HG02588 (cell line): ENCODE results near the gene LRRC75B.
"Not testable (repeated sequence)": the region's sequence is repeated elsewhere in the genome, so short reads cannot be mapped to it uniquely, and the experiment has no call there.

Source experiments
- ATAC-seq: cut with Tn5 transposase; IDR thresholded peaks from one replicate; pipeline ENCODE4 v1.9.1; 2021; ENCODE audit warnings: mild to moderate bottlenecking, moderate library complexity; ENCODE audit not compliant: unreplicated experiment

Gene LRRC75B, protein sequence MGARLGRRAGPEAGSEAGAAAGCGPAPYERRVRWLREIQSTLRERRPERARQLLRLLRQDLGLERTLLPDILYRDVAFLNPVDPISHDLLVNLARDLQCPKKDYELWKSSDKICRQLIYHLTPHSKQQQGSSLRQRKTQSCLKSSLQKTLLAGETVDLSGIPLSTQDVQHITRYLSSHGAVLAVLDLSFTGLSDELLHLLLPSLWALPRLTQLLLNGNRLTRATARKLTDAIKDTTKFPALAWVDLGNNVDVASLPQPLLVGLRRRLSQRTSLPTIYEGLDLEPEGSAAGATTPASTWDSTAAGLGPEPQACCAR

DNA sequence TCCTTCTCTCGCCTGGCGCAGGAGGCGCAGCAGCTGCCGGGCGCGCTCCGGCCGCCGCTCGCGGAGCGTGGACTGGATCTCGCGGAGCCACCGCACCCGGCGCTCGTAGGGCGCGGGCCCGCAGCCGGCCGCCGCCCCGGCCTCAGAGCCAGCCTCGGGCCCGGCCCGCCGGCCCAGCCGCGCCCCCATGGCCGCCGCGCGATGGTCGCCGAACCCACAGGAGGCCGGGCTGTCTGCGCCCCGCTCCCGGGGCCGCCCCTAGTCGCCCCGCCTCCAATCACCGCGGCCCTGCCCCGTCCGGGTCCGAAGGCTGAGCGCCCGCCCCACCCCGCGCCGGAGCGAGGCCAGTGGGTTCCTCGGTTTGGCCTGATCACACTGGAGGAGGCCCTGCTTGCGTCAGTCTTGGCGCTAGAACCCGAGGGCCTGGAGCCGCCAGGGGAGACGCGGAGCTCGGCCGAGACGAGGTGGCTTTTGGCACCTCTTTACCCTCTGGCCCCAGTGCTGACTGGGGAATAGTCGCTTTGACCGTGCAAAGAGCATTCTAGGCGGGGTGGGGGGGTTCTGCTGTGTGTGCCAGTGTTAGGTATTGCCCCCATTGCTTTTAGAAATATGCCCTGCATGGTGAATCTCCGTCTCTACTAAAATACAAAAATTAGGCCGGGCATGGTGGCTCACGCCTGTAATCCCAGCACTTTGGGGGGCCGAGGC lies at the start of gene LRRC75B:
Gene LRRC75B, minus strand, starts transcription at position 223 of the 708 bp plus-strand sequence. Its CDS starts 34 bp downstream, at position 189.
- peak; percentile 71 for ATAC-seq

GRCh38 chr22:24642307-24642706 lies 49.4 kb upstream of the LRRC75B start:
- not testable (repeated sequence) for ATAC-seq

- ATAC-seq, result not testable (repeated sequence)
Measured at GRCh38 chr22:24636513-24636912, 43.6 kb upstream of the LRRC75B start.

DNA sequence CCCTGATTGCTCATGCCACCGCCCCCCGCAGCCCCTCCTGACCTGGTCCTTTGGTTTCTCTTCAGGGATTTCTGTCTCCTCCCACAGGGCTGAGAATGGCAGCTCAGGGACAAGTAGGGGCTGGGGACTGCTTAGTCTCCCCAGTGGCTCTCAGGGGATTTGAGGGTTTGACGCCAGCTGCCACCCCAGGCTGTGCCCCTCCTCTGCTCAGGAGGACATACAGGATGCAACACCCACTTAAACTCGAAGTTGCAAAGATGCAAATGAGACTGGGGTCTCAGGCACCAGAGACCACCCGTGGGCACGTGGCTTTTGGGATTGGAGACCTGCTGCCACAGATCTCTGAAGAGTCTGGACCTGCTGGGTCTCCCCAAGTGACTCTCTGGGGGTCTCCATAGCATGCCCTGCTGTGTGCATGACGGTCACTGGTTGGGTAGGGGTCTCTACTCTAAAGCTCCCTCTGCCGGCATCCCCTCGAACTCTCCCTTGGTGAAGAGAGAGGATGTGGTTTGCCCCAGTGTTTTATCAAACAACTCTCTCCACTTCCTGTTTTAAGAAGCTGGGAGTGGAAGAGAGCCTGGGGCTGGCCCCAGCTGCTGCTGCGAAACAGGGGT lies 42.0 kb upstream of the LRRC75B start:
- not testable (repeated sequence) for ATAC-seq

GRCh38 chr22:24633231-24634023 lies 40.6 kb upstream of the LRRC75B start:
- ATAC-seq, result not testable (repeated sequence)

GRCh38 chr22:24632642-24633041 lies 39.8 kb upstream of the LRRC75B start:
- ATAC-seq, result not testable (repeated sequence)

GRCh38 chr22:24631430-24632122 lies 38.7 kb upstream of the LRRC75B start:
- not testable (repeated sequence) for ATAC-seq

GRCh38 chr22:24630812-24631427 lies 38.0 kb upstream of the LRRC75B start:
- ATAC-seq, result not testable (repeated sequence)

DNA sequence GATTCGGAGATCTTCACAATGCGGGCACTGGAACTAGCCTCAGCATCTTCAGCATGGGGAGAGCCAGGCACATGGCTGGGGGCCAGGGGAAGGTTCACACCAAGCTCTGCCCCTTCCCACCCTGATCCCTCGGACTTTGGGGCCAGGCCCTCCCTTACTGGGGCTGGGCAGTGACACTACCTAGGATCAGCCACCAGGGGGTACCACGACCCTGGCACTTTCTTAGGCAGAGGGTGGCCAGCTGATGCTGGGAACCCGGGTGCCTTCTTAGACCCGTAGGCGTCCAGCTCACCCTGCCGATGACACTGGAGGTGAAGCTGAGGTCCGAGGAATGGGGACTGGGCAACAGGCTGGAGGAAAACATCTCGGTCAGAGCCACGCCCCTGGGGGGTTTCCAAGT lies 36.2 kb upstream of the LRRC75B start:
- ATAC-seq, result not testable (repeated sequence)

GRCh38 chr22:24627911-24628310 lies 35.0 kb upstream of the LRRC75B start:
- not testable (repeated sequence) for ATAC-seq

DNA sequence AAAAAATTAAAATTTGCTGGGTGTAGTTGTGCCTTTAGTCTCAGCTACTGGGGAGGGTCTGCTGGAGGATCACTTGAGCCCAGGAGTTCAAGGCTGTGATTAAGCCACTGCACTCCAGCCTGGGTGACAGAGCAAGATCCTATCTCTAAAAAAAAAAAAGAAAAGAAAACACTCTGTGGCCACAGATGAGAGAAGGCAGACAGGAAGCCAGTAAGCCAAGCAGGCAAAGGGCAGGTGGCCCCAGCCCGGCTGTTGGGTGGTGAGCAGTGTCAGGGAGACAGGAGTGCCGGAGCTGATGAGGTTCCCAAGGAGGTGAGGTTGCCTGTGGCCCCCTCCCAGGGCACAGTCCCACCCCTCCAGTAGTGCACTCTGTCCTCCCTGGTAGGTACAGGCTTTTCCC lies 29.7 kb upstream of the LRRC75B start:
- ATAC-seq, result not testable (repeated sequence)

GRCh38 chr22:24621244-24621643 lies 28.4 kb upstream of the LRRC75B start:
- ATAC-seq, result not testable (repeated sequence)

DNA sequence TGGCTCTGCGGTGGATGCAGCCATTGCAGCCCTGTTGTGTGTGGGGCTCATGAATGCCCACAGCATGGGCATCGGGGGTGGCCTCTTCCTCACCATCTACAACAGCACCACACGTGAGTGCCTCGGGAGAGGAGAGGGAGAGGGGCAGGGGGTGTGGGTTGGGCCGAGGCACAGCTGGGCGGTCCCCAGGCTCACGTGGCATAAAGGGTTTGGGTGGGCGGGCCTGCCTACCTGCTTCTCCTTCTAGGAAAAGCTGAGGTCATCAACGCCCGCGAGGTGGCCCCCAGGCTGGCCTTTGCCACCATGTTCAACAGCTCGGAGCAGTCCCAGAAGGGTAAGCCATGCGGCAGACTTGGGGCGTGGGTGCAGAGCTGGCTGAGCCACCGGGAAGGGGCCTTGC lies 21.9 kb upstream of the LRRC75B start:
- not testable (repeated sequence) for ATAC-seq

DNA sequence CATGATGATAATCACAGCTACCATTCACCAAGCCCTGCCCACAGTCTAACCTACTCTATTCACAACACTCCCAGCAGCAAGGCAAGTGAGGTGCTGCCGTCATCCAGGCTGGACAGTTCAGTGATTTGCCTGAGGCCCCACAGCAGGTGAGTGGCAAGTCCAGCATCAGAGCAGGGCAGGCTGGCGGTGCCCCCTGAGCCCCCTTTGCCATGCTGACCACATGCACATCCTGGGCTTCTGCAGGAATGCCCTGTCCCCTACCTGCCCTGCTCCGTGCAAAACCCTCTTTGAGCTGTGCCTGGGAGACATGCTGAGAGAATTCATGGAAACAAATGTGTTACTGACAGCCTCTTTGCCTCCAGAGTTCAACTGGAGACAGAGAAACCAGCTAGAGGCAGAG lies 17.0 kb upstream of the LRRC75B start:
- ATAC-seq, result not testable (repeated sequence)

DNA sequence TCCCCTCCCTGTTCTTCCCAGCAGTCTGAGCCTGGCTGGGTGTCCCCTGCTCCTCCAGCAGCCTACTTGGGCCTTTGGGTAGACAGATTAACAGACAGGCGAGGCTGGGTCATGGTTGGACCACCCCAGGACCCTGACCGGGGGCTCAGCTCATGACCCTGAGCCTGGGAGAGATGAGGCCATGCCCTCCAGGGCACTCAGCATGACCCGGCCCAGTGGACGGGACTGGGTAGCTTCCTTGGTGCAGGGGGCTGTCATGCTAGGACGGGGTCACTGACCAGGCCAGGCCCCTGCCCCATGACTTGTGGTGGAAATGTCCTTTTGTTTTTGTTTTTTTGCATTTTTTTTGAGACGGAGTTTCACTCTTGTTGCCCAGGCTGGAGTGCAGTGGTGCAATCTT lies 15.5 kb upstream of the LRRC75B start:
- not testable (repeated sequence) for ATAC-seq

GRCh38 chr22:24607429-24607983 lies 14.6 kb upstream of the LRRC75B start:
- peak; percentile 41 for ATAC-seq

DNA sequence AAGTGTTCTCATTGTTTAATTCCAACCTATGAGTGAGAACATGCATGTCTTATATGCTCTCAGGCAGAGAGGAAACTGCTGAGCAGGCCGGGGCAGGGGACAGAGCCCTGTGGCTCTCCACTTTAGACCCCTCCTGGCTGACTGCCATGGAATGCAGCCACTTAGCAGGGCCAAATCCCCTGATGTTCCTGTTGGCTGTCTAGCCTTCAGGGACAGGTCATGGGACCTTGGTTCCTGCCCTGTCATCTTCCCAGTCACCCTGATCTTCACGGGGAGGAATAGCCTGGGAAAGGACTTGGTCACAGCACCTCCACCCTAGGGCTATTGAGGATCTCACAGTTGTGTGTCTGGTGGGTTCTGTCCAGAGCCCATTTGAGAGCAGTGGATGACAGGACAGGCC lies 13.5 kb upstream of the LRRC75B start:
- ATAC-seq, result not testable (repeated sequence)

GRCh38 chr22:24603770-24604629 lies 11.1 kb upstream of the LRRC75B start:
- ATAC-seq, result not testable (repeated sequence)
